Natural killer cell (primary cell): ENCODE data around the gene MIA2. TPM values are rescaled to one million over a fixed set of nuclear protein-coding genes. Genes with fewer than 3 reads are reported as not detected.
A peak's percentile ranks its signal among the peaks of the same experiment; 100 is the strongest.

Experiments used
- ATAC-seq, 3 donors: fragments of 150-1000 bp in 2 of 3; fragments of 200-7000 bp in 1 of 3; cut with Tn5 transposase; 1 replicate in 1 of 3; 2 replicates in 2 of 3; pipeline ENCODE4 v1.10.0; 2021; ENCODE audit warnings: mild to moderate bottlenecking in 2 of 3, moderate library complexity in 2 of 3
- DNase-seq, 2 donors: peaks; one replicate each; pipeline versions ENCODE4 v3.0.0 to v3.0.0-alpha.2; 2013 to 2021; ENCODE audit warnings: mixed read lengths in 1 of 2
- H3K27ac ChIP-seq: one replicate; pipeline ENCODE4 v1.5.1; 2013; ENCODE audit warnings: mild to moderate bottlenecking, low read length
- H3K27me3 ChIP-seq: one replicate; pipeline ENCODE4 v1.6.1; 2013; ENCODE audit warnings: low read length; ENCODE audit not compliant: control insufficient read depth, insufficient read depth
- H3K36me3 ChIP-seq: one replicate; pipeline ENCODE4 v1.6.1; 2013; ENCODE audit warnings: low read length; ENCODE audit not compliant: control insufficient read depth, insufficient read depth
- H3K4me1 ChIP-seq: one replicate; pipeline ENCODE4 v1.6.1; 2013; ENCODE audit warnings: low read length; ENCODE audit not compliant: control insufficient read depth, insufficient read depth
- H3K4me3 ChIP-seq: one replicate; pipeline ENCODE4 v1.5.1; 2013; ENCODE audit warnings: low read length
- H3K9me3 ChIP-seq: one replicate; pipeline ENCODE4 v1.6.1; 2013; ENCODE audit warnings: low read length; ENCODE audit not compliant: control insufficient read depth, insufficient read depth
- H3K27ac Mint-ChIP-seq, 2 donors: one replicate each; pipeline ENCODE4 v1.8.0; 2022; ENCODE audit warnings: mild to moderate bottlenecking in 2 of 2, mixed read lengths in 2 of 2, moderate library complexity in 1 of 2
- H3K27me3 Mint-ChIP-seq, 2 donors: one replicate each; pipeline ENCODE4 v1.8.0; 2022; ENCODE audit warnings: low read depth in 2 of 2, mixed read lengths in 2 of 2
- H3K36me3 Mint-ChIP-seq: one replicate; pipeline ENCODE4 v1.8.0; 2022; ENCODE audit warnings: mixed read lengths
- H3K4me1 Mint-ChIP-seq, 2 donors: one replicate each; pipeline ENCODE4 v1.8.0; 2022; ENCODE audit warnings: mixed read lengths in 2 of 2
- H3K4me3 Mint-ChIP-seq: one replicate; pipeline ENCODE4 v1.8.0; 2022; ENCODE audit warnings: mild to moderate bottlenecking, moderate library complexity, mixed read lengths
- H3K9me3 Mint-ChIP-seq, 2 donors: one replicate each; pipeline ENCODE4 v1.8.0; 2022; ENCODE audit warnings: mixed read lengths in 2 of 2
- CTCF ChIP-seq: fragments of 200-600 bp; IDR thresholded peaks from one replicate; pipeline ENCODE4 v1.8.0; 2022; ENCODE audit warnings: antibody characterized with exemption
- whole genome bisulfite sequencing: methylation state at CpG from one replicate; pipeline ENCODE4 v1.1.7; 2013; ENCODE audit warnings: missing lambda C conversion rate; ENCODE audit not compliant: insufficient coverage; 5-methylcytosine and 5-hydroxymethylcytosine counted together
- intact Hi-C: fragments of 100-400 bp; cut with micrococcal nuclease; formaldehyde crosslinking; loops from one replicate; pipeline ENCODE4 v1.14.2; 2022
- total RNA-seq, 4 donors: library from RNA; stranded (reverse); fragments of 120-200 nt in 1 of 4; gene quantifications; one replicate each; pipeline versions ENCODE4 v1.2.3 to v1.2.4, GENCODE V29; 2013 to 2022

The MIA2 gene
- total RNA-seq, 3 donors from 2014 or later (not counting 1 experiment from before 2014, with no cell fraction given): 44.7 to 45.7 (median 45.4) TPM

DNA sequence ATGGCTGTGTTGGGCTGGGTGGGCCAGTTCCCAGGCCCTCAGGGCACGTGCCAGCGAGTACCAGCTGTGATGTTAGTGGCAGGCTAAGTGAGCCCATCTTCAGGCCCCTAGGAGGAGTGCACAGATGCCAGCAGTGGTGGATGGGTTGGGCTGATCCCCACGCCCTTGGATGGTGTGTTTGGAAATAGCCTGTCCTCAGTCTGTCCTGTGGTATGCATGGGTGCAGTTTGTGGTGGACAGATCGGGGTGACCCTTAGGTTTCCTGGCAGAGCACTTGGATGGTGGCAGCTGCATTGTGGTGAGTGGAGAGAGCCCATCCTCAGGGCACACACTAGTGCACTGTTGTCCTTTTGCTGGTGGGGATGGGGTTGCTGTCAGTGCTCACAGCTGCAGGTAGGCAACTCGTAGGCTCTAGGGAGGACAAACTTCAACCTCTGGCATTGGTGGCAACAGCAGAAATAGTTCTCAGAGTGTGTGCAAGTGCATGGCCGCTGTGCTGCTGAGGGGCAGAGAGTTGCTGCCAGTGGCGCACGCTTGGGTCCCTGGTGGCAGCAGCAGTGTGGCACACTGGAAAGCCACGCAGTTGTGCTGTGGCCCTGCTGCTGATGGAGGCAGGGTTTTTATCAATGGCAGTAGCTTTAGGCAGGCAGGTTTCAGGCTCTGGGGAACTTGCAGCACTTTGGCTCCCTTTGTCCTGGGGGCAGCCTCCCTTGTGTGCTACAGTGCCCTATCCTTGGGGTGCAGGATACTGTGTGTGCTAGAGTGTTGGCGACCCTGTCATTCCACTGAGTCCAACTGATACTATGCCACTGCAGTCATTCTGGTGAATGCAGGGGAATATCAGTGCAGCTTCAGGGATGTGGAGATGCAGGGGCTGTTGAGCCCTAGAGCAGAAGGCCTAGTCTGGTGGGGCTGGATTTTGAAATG is 133.0 kb downstream of the MIA2 start:
- no peak overlapping the region for H3K27ac ChIP-seq
- ATAC-seq: no peak
- no peak for TF ChIP-seq CTCF
- peaks cover 11% of the 10 kb centered on the region for H3K36me3 ChIP-seq
- Mint-ChIP-seq H3K4me1 (peaks cover 30 to 36% of the 10 kb centered on the region in 2 donors), H3K27me3 (no peaks in the 10 kb centered on the region), H3K4me3 (no peak overlapping the region), H3K27ac (no peak overlapping the region), H3K36me3 (peaks cover 26% of the 10 kb centered on the region), H3K9me3 (peaks cover 3 to 4% of the 10 kb centered on the region in 2 donors)
- intact Hi-C loops: loop anchor here (10.0 kb wide), 1 partner anchor 132 kb away; the partner anchor contains the start of gene MIA2
- no peaks in the 10 kb centered on the region for H3K4me1 ChIP-seq
- DNase-seq: no peak
- WGBS: 96% methylated on average over 10 of the region's 10 CpGs
- H3K27me3 ChIP-seq: no peaks in the 10 kb centered on the region
- H3K4me3 ChIP-seq: no peak overlapping the region
- H3K9me3 ChIP-seq: peaks cover 5% of the 10 kb centered on the region

DNA sequence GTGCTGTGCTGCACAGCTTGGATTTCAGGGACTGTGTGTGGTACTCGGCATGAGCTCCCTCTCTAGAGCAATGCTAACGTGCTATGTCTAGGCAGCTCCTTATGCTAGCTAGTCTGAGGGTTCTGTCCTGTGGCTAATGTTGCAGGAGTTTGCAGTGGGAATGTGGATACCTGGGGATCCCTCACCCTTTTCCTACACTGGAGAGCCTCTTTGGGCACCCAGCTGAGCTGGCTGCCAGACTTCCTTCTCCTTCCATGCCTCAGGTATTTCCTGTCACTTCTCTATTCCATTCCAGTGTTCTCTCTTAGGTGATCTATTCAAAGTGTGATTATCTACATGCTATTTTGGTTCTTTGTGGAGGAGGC is 133.7 kb downstream of the MIA2 start:
- Histone ChIP-seq H3K4me1 (no peaks in the 10 kb centered on the region), H3K36me3 (peaks cover 11% of the 10 kb centered on the region), H3K4me3 (no peak overlapping the region), H3K27ac (no peak overlapping the region), H3K27me3 (no peaks in the 10 kb centered on the region), H3K9me3 (peaks cover 5% of the 10 kb centered on the region)
- WGBS: 97% methylated on average over 2 of the region's 2 CpGs
- Mint-ChIP-seq H3K4me1 (peaks cover 28 to 33% of the 10 kb centered on the region in 2 donors), H3K27ac (peak overlapping the region in 1 of 2 donors; percentile 5), H3K27me3 (no peaks in the 10 kb centered on the region), H3K36me3 (peaks cover 26% of the 10 kb centered on the region), H3K4me3 (no peak overlapping the region), H3K9me3 (peaks cover 3 to 4% of the 10 kb centered on the region in 2 donors)
- TF ChIP-seq CTCF: no peak
- ATAC-seq: no peak
- intact Hi-C loops: loop anchor here (10.0 kb wide), 1 partner anchor 133 kb away; the partner anchor contains the start of gene MIA2
- no peak for DNase-seq

- intact Hi-C loops: loop anchor here (10.0 kb wide), 1 partner anchor 134 kb away; the partner anchor contains the start of gene MIA2
- Mint-ChIP-seq H3K27me3 (no peaks in the 10 kb centered on the region), H3K4me1 (peaks cover 26% of the 10 kb centered on the region in 2 donors), H3K4me3 (no peak overlapping the region), H3K36me3 (peaks cover 24% of the 10 kb centered on the region), H3K27ac (peak overlapping the region; percentile 35 to 65), H3K9me3 (peaks cover 3 to 4% of the 10 kb centered on the region in 2 donors)
- Histone ChIP-seq H3K4me1 (no peaks in the 10 kb centered on the region), H3K9me3 (peaks cover 5% of the 10 kb centered on the region), H3K27ac (no peak overlapping the region), H3K4me3 (no peak overlapping the region), H3K27me3 (no peaks in the 10 kb centered on the region), H3K36me3 (peaks cover 11% of the 10 kb centered on the region)
- DNase-seq (peak in 1 of 2 donors; percentile 52), ATAC-seq (no peak)
- WGBS: 87% methylated on average over 2 of the region's 4 CpGs
- TF ChIP-seq CTCF: peak; percentile 46
Measured at GRCh38 chr14:39368261-39368959, 134.7 kb downstream of the MIA2 start.
